Left lung (tissue), 14 donors: Measurements from ENCODE around the gene NAAA. TPM values are rescaled to one million over a fixed set of nuclear protein-coding genes. Genes with fewer than 3 reads are reported as not detected.
A peak's percentile ranks its signal among the peaks of the same experiment; 100 is the strongest.

Experiments used
- ATAC-seq: fragments of 200-7000 bp; cut with Tn5 transposase; one replicate; pipeline ENCODE4 v1.9.1; 2020; ENCODE audit warnings: moderate library complexity
- DNase-seq, 4 donors: peaks; one replicate each; pipeline ENCODE4 v3.0.0-alpha.2; 2013 to 2020
- H3K27ac ChIP-seq, 2 donors: fragments of 200-600 bp; sonication (generic) in 1 of 2; one replicate each; pipeline versions ENCODE4 v1.5.0 to v1.8.0; 2020 to 2021
- H3K27me3 ChIP-seq, 2 donors: fragments of 200-600 bp; sonication (generic) in 1 of 2; one replicate each; pipeline versions ENCODE4 v1.5.0 to v1.8.0; 2020 to 2021
- H3K36me3 ChIP-seq, 2 donors: fragments of 200-600 bp; sonication (generic) in 1 of 2; one replicate each; pipeline versions ENCODE4 v1.5.0 to v1.8.0; 2020 to 2021
- H3K4me1 ChIP-seq, 2 donors: fragments of 200-600 bp; one replicate each; pipeline ENCODE4 v1.8.0; 2021
- H3K4me3 ChIP-seq, 2 donors: fragments of 200-600 bp; sonication (generic) in 1 of 2; one replicate each; pipeline versions ENCODE4 v1.5.0 to v1.8.0; 2020 to 2021; ENCODE audit warnings: mild to moderate bottlenecking in 1 of 2
- H3K9me3 ChIP-seq, 2 donors: fragments of 200-600 bp; sonication (generic) in 1 of 2; one replicate each; pipeline versions ENCODE4 v1.5.0 to v1.8.0; 2020 to 2021
- intact Hi-C, 2 donors: fragments of 100-400 bp; cut with DNase I; formaldehyde crosslinking; loops; one replicate each; pipeline versions ENCODE4 v1.11.2 to v1.14.2; 2022
- long read RNA-seq, 12 donors: library from polyadenylated mRNA in 2 of 12; unstranded in 2 of 12; transcript quantifications; one replicate each; pipeline ENCODE4 v2.0.0 and lab custom pipeline, GENCODE V29; 2019 to 2026
- polyA plus RNA-seq, 6 donors: library from polyadenylated mRNA; unstranded; fragments of 120-200 nt; gene quantifications; one replicate each; pipeline ENCODE4 v1.2.1, GENCODE V29; 2013; ENCODE audit not compliant: insufficient read length in 6 of 6
- total RNA-seq, 2 donors: library from RNA; stranded (reverse); fragmentation: NEBNext Ultra II Directional; extraction: Animal tissue kit (Norgen Biotek cat#: 25700); gene quantifications; one replicate each; pipeline ENCODE4 v1.2.1, GENCODE V29; 2021
- TF ChIP-seq, protein P1 (sequence below), 2 donors: fragments of 200-600 bp; sonication (generic) in 1 of 2; IDR thresholded peaks; one replicate each; pipeline versions ENCODE4 v1.5.0 to v1.8.0; 2021; ENCODE audit warnings: antibody characterized with exemption in 2 of 2
- donor health status: DM: no; HTN: yes; CAD: no.
- donor health status: DM: no; HTN: no; CAD: no.

The NAAA gene
- total RNA-seq = 10 to 100 TPM; 25.1 to 25.9 TPM
- 10 to 100 TPM in 2 of 6 donors, 1 to 10 TPM in 4; 6.8 to 17.0 (median 8.8) TPM for polyA plus RNA-seq
- long read RNA-seq, donor 1, partial matches to known transcripts = 0 of 1 reads
- long read RNA-seq, donor 1, other reads (novel, unspliced or antisense) = 0 of 1 reads
- long read RNA-seq, donor 2, partial matches to known transcripts = 0 of 2 reads
- long read RNA-seq, donor 2, other reads (novel, unspliced or antisense) = 0 of 2 reads
- long read RNA-seq, donor 3, partial matches to known transcripts = 0 of 1 reads
- long read RNA-seq, donor 3, other reads (novel, unspliced or antisense) = 0 of 1 reads
- long read RNA-seq, donor 4, transcript NAAA-206 (9 exons, 1,300 nt) = major isoform, 8 of 33 reads
- long read RNA-seq, donor 4, transcript NAAA-201 (11 exons, 1,900 nt) = minor isoform, 7 of 33 reads
- long read RNA-seq, donor 4, partial matches to known transcripts = 5 of 33 reads
- long read RNA-seq, donor 4, other reads (novel, unspliced or antisense) = 13 of 33 reads
- long read RNA-seq, donor 5, partial matches to known transcripts = 0 of 3 reads
- long read RNA-seq, donor 5, other reads (novel, unspliced or antisense) = 0 of 3 reads
- long read RNA-seq, donor 6, partial matches to known transcripts = 0 of 3 reads
- long read RNA-seq, donor 6, other reads (novel, unspliced or antisense) = 0 of 3 reads
- long read RNA-seq, donor 7 = 0 reads
- long read RNA-seq, donor 8, partial matches to known transcripts = 0 of 2 reads
- long read RNA-seq, donor 8, other reads (novel, unspliced or antisense) = 0 of 2 reads
- long read RNA-seq, donor 9 = 0 reads
- long read RNA-seq, donor 10, transcript NAAA-206 (9 exons, 1,300 nt) = major isoform, 6 of 29 reads
- long read RNA-seq, donor 10, transcript NAAA-201 (11 exons, 1,900 nt) = major isoform, 6 of 29 reads
- long read RNA-seq, donor 10, partial matches to known transcripts = 3 of 29 reads
- long read RNA-seq, donor 10, other reads (novel, unspliced or antisense) = 12 of 29 reads
- long read RNA-seq, donor 11, partial matches to known transcripts = 0 of 7 reads
- long read RNA-seq, donor 11, other reads (novel, unspliced or antisense) = 0 of 7 reads
- long read RNA-seq, donor 12, partial matches to known transcripts = 0 of 2 reads
- long read RNA-seq, donor 12, other reads (novel, unspliced or antisense) = 0 of 2 reads

DNA sequence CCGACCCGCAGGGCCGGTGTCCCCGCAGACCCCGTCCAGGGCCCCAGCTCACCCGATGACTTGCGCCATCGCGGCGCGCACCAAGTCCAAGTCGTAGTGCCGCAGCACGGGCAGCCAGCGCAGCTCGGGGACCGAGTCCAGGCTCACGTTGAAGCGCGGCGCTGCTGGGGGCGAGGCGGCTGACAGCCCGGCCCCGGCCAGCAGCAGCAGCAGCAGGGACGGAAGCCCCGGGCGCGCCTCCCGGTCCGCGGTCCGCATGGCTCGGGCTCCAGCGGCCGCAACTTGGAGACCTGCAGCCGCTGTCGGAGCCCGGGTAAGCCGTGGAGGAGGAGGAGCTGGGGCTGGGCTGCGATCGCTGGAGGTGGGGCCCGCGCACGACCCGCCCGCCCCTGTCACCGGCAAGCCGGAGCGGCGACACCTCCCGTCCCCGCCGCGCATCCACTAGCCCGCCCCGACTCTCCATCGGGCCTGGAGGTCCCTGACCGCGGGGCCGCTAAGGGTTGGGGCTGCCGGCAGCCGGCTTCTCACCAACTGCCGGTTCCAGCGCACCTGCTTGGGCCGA, at the start of gene NAAA:
Gene NAAA, minus strand, starts transcription at position 322 of the 562 bp plus-strand sequence. Its CDS starts 64 bp downstream, at position 258.
- Histone ChIP-seq H3K27ac (peak within 1 kb of the TSS; percentile 81 to 84), H3K4me1 (peaks cover 0 to 13% of the 10 kb centered on the region in 2 donors), H3K27me3 (peaks cover 0 to 12% of the 10 kb centered on the region in 2 donors), H3K36me3 (no peaks in the 10 kb centered on the region), H3K4me3 (peak within 1 kb of the TSS; percentile 59 to 70), H3K9me3 (no peaks in the 10 kb centered on the region)
- ATAC-seq = peak; percentile 95
- peak; percentile 20 to 94 (median 80) for DNase-seq
- TF ChIP-seq, protein P1, sequence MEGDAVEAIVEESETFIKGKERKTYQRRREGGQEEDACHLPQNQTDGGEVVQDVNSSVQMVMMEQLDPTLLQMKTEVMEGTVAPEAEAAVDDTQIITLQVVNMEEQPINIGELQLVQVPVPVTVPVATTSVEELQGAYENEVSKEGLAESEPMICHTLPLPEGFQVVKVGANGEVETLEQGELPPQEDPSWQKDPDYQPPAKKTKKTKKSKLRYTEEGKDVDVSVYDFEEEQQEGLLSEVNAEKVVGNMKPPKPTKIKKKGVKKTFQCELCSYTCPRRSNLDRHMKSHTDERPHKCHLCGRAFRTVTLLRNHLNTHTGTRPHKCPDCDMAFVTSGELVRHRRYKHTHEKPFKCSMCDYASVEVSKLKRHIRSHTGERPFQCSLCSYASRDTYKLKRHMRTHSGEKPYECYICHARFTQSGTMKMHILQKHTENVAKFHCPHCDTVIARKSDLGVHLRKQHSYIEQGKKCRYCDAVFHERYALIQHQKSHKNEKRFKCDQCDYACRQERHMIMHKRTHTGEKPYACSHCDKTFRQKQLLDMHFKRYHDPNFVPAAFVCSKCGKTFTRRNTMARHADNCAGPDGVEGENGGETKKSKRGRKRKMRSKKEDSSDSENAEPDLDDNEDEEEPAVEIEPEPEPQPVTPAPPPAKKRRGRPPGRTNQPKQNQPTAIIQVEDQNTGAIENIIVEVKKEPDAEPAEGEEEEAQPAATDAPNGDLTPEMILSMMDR (IDR thresholded peaks at IDR 0.05) = peak in 1 of 2 donors; percentile 29
- intact Hi-C loops = no loop called here

DNA sequence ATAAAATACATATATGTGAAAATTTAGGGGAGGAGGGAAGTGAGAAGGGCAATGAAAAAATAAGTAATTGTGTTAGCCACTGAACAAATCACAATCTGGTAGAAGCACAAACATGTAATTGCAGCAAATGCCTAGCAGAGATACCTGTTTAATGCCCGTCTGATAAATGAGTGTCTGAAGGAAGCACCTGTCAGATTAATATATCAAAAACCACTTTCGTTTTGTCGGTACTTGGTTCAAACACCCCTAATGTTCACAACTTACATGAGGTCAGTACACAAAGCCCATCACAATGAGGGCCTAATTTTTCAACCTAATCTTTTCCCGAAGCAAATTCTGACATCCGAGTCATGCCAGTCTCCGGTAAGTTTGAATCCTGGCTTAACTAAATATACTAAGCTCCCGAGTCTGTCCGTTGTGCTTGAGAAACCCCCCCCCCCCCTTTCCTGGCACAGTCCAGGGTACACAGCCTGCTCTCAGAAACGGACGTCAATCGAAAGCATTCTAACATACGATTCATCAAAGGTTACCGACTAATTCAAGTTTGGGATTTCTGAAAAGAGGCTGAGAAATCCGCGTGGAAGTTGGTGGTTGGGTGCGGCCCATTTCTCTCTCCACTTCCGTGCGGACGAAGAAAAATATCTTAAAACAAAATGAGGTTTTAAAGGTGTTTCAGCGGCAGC, 49.2 kb upstream of the NAAA start:
- Histone ChIP-seq H3K27ac (peak overlapping the region; percentile 33 to 71), H3K27me3 (peaks cover 0 to 8% of the 10 kb centered on the region in 2 donors), H3K36me3 (no peaks in the 10 kb centered on the region), H3K9me3 (no peaks in the 10 kb centered on the region), H3K4me3 (peak overlapping the region; percentile 77 to 78), H3K4me1 (peaks cover 10 to 19% of the 10 kb centered on the region in 2 donors)
- TF ChIP-seq, protein P1 (IDR thresholded peaks at IDR 0.05) = no peak
- intact Hi-C loops = loop anchor here in 1 of 2 donors (5.0 kb wide), 1 partner anchor 77 kb away; no protein-coding TSS in a partner anchor
- DNase-seq (no peak), ATAC-seq (peak; percentile 15)

DNA sequence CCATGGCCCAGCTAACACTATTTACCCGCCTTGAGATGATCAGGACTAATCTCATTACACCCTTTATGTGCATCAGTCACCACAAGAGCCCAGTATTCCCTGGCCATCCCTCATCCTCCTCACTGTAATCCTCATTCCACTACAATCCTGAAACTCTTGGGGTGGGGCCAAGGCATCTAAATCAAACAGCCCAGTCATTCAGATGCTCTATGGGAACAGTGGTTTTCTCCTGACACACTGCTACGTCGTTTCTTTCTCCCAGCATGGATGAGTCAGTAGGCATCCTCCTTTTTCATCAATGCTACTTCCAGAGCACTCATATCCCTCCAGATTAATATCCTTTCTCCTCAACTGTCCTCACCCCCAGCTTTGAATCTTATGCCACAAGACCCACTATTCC, 44.3 kb upstream of the NAAA start:
- H3K4me1 ChIP-seq = peaks cover 10 to 16% of the 10 kb centered on the region in 2 donors
- DNase-seq (no peak), ATAC-seq (no peak)
- H3K9me3 ChIP-seq = no peaks in the 10 kb centered on the region
- TF ChIP-seq, protein P1 (IDR thresholded peaks at IDR 0.05) = no peak
- no peak overlapping the region for H3K27ac ChIP-seq
- peaks cover 0 to 19% of the 10 kb centered on the region in 2 donors for H3K36me3 ChIP-seq
- intact Hi-C loops = no loop called here
- no peak overlapping the region for H3K4me3 ChIP-seq
- no peaks in the 10 kb centered on the region for H3K27me3 ChIP-seq

DNA sequence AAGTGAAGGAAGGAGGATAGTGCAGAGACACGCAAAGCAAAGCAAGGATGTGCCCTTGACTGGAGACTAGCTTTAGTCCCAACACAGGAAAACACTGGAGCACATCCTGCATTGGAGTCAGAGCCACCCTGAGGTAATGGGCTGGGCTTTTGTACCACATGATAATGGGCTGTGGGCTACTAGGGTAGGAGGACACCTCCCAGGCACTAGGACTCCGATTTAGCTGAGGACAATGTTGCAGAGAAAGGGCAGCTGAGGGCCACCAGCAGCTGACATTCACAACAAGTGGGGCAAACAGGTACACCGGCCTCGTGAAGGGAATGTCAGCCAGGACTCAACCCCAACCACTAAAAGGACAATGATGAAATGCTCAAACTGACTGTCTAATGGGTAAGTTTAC, 39.8 kb upstream of the NAAA start:
- H3K27ac ChIP-seq = no peak overlapping the region
- H3K9me3 ChIP-seq = peaks cover 0 to 4% of the 10 kb centered on the region in 2 donors
- H3K4me1 ChIP-seq = no peaks in the 10 kb centered on the region
- TF ChIP-seq, protein P1 (IDR thresholded peaks at IDR 0.05) = no peak
- ATAC-seq (no peak), DNase-seq (no peak)
- intact Hi-C loops = no loop called here
- no peaks in the 10 kb centered on the region for H3K27me3 ChIP-seq
- no peak overlapping the region for H3K4me3 ChIP-seq
- peaks cover 0 to 64% of the 10 kb centered on the region in 2 donors for H3K36me3 ChIP-seq
